Measurements from ENCODE around the gene KBTBD8.

Gene KBTBD8

GRCh38 chr3:66997560-66998112, 471 bp upstream of the KBTBD8 start:
- no peak for DNase-seq (ENCODE audit: low read depth in 2 of 2)

- no peak for DNase-seq (ENCODE audit: low read depth in 2 of 2)
Measured at GRCh38 chr3:66998904-66999235, 763 bp downstream of the KBTBD8 start.

- DNase-seq (ENCODE audit: low read depth in 2 of 2): no peak
Measured at GRCh38 chr3:67000009-67000408, 1.9 kb downstream of the KBTBD8 start.

- DNase-seq (ENCODE audit: low read depth in 2 of 2): no peak
Measured at GRCh38 chr3:67001086-67001861, 3.2 kb downstream of the KBTBD8 start.

GRCh38 chr3:67005974-67006373, 7.9 kb downstream of the KBTBD8 start:
- no peak for DNase-seq (ENCODE audit: low read depth in 2 of 2)

- no peak for DNase-seq (ENCODE audit: low read depth in 2 of 2)
Measured at GRCh38 chr3:67006460-67006859, 8.4 kb downstream of the KBTBD8 start.

- no peak for DNase-seq (ENCODE audit: low read depth in 2 of 2)
Measured at GRCh38 chr3:67008388-67008787, 10.3 kb downstream of the KBTBD8 start.

GRCh38 chr3:67009716-67010115, 11.6 kb downstream of the KBTBD8 start:
- DNase-seq (ENCODE audit: low read depth in 2 of 2): no peak

- no peak for DNase-seq (ENCODE audit: low read depth in 2 of 2)
Measured at GRCh38 chr3:67011414-67012131, 13.5 kb downstream of the KBTBD8 start.

- no peak for DNase-seq (ENCODE audit: low read depth in 2 of 2)
Measured at GRCh38 chr3:67012564-67012963, 14.5 kb downstream of the KBTBD8 start.

- no peak for DNase-seq (ENCODE audit: low read depth in 2 of 2)
Measured at GRCh38 chr3:67015702-67016484, 17.8 kb downstream of the KBTBD8 start.

- no peak for DNase-seq (ENCODE audit: low read depth in 2 of 2)
Measured at GRCh38 chr3:67016522-67017080, 18.5 kb downstream of the KBTBD8 start.

GRCh38 chr3:67017211-67017610, 19.1 kb downstream of the KBTBD8 start:
- DNase-seq (ENCODE audit: low read depth in 2 of 2): no peak

GRCh38 chr3:67018105-67018788, 20.1 kb downstream of the KBTBD8 start:
- DNase-seq (ENCODE audit: low read depth in 2 of 2): no peak

- no peak for DNase-seq (ENCODE audit: low read depth in 2 of 2)
Measured at GRCh38 chr3:67018789-67019526, 20.9 kb downstream of the KBTBD8 start.

- no peak for DNase-seq (ENCODE audit: low read depth in 2 of 2)
Measured at GRCh38 chr3:67028001-67028784, 30.1 kb downstream of the KBTBD8 start.

GRCh38 chr3:67030785-67031740, 33.0 kb downstream of the KBTBD8 start:
- no peak for DNase-seq (ENCODE audit: low read depth in 2 of 2)

- no peak for DNase-seq (ENCODE audit: low read depth in 2 of 2)
Measured at GRCh38 chr3:67031986-67032385, 33.9 kb downstream of the KBTBD8 start.

- no peak for DNase-seq (ENCODE audit: low read depth in 2 of 2)
Measured at GRCh38 chr3:67033079-67033478, 35.0 kb downstream of the KBTBD8 start.

Data from activated CD8-positive, alpha-beta memory T cell treated with anti-CD3 and anti-CD28 coated beads for 4 hours (primary cell).